Neutrophil (primary cell): Measurements from ENCODE around the gene CSRP3.

Experiments
- H3K27ac ChIP-seq: fragments of 200-600 bp; sonication (generic); 2 replicates; pipeline ENCODE4 v1.5.1; 2016; ENCODE audit warnings: mild to moderate bottlenecking, moderate library complexity
- H3K27me3 ChIP-seq: fragments of 200-600 bp; sonication (generic); 2 replicates; pipeline ENCODE4 v1.6.0; 2016; ENCODE audit warnings: mild to moderate bottlenecking
- H3K36me3 ChIP-seq: fragments of 200-600 bp; sonication (generic); 2 replicates; pipeline ENCODE4 v1.5.1; 2017
- H3K4me1 ChIP-seq, 2 experiments: fragments of 200-600 bp in 1 of 2; sonication (generic) in 1 of 2; 1 replicate in 1 of 2; 2 replicates in 1 of 2; pipeline versions ENCODE4 v1.5.1 to v1.6.1; 2013 to 2016; ENCODE audit warnings: low read depth in 1 of 2, low read length in 1 of 2, mild to moderate bottlenecking in 1 of 2, moderate library complexity in 1 of 2; ENCODE audit not compliant: control insufficient read depth in 1 of 2, insufficient read depth in 1 of 2
- H3K4me3 ChIP-seq, 2 experiments: fragments of 200-600 bp in 1 of 2; sonication (generic) in 1 of 2; 1 replicate in 1 of 2; 2 replicates in 1 of 2; pipeline ENCODE4 v1.5.1; 2013 to 2016; ENCODE audit warnings: low read depth in 1 of 2, low read length in 1 of 2, mild to moderate bottlenecking in 1 of 2, moderate library complexity in 1 of 2
- H3K9me3 ChIP-seq: fragments of 200-600 bp; sonication (generic); 2 replicates; pipeline ENCODE4 v1.5.1; 2016
- TF ChIP-seq, protein P1 (sequence below): fragments of 200-600 bp; sonication (generic); IDR thresholded peaks from 2 replicates; pipeline ENCODE4 v1.5.1; 2016; ENCODE audit warnings: antibody characterized with exemption

CSRP3 gene

DNA sequence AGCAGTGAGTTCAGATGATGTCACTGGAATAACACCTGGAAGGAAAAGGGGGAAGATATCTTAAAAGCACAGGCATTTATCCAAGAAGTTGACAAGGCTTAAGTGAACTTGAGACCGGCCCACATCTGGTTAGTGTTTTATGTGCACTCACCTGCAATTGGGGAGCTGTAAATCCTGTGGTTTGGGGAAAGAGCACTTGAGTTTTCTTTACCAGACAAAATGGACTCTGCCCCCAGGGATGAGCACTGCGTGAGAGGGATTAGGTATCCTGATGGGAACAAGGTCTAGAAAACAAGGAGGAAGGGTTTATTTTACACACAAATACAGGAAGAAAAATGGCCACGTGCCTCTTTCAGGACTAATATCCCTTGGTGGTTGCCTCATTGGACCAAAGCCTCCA, 23.8 kb upstream of the CSRP3 start:
- Histone ChIP-seq H3K36me3 (peaks cover 69% of the 10 kb centered on the region), H3K4me1 (no peaks in the 10 kb centered on the region), H3K27ac (no peak overlapping the region), H3K4me3 (no peak overlapping the region), H3K27me3 (no peaks in the 10 kb centered on the region), H3K9me3 (no peaks in the 10 kb centered on the region)
- TF ChIP-seq, protein P1, sequence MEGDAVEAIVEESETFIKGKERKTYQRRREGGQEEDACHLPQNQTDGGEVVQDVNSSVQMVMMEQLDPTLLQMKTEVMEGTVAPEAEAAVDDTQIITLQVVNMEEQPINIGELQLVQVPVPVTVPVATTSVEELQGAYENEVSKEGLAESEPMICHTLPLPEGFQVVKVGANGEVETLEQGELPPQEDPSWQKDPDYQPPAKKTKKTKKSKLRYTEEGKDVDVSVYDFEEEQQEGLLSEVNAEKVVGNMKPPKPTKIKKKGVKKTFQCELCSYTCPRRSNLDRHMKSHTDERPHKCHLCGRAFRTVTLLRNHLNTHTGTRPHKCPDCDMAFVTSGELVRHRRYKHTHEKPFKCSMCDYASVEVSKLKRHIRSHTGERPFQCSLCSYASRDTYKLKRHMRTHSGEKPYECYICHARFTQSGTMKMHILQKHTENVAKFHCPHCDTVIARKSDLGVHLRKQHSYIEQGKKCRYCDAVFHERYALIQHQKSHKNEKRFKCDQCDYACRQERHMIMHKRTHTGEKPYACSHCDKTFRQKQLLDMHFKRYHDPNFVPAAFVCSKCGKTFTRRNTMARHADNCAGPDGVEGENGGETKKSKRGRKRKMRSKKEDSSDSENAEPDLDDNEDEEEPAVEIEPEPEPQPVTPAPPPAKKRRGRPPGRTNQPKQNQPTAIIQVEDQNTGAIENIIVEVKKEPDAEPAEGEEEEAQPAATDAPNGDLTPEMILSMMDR = no peak

DNA sequence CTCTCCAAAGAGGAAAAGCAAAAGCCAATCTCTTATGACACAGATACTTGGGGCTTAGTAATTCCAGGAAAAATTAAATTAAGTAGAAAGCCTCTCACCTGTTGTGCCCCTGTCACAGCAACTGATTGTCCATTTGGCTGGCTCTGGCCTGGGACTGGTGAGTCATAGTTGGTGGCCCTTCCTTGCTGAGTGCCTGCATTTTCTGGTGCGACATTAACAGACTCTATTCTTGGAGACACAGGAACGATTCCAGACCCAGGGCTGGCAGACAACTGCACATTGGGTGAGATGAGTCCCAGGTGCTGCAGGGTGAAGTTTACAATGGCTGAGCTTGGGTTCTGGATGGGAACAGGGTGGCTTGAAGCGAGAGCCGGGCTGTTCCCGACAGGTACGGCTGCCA, 23.3 kb upstream of the CSRP3 start:
- Histone ChIP-seq H3K9me3 (no peaks in the 10 kb centered on the region), H3K4me3 (no peak overlapping the region), H3K36me3 (peaks cover 64% of the 10 kb centered on the region), H3K27ac (no peak overlapping the region), H3K27me3 (no peaks in the 10 kb centered on the region), H3K4me1 (no peaks in the 10 kb centered on the region)
- TF ChIP-seq, protein P1 = no peak

DNA sequence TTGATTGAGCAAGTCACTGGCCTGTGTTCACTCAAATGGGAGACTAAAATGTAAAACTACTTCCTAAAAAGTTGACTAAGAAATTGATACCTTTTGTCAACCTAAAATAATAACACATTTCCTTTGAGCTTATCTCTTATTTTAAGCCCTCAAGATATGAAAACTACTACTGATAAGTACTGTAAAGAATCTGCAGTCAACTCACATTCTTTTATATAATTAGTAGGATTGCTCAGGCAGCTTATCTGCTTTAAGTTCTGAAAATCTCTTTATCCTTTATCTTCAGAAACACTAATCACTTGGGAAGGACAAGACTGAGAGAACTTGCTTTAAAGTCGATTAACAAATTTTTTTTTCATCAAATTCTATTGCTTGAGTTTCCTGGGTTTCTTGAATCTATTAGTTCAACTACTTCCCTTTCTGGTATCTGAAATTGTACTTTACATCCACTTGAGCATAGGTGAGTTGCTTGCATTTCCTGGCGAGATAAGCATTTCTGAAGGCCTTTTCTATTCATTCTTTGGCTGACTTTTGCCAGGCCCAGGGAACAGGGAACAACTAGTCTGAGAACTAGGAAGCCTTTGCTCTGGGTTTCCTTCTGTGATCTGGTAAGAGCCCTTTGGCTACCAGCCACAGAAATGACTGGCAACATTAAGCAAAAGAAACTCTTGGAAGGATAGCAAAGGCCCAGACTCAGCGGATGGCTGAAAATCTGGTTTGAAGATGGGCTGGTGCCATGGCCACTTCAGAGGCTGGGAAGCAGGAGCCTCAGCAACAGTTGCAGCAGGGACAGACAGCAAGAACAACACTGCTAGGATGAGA, 19.3 kb upstream of the CSRP3 start:
- H3K36me3 ChIP-seq = peaks cover 31% of the 10 kb centered on the region
- H3K27me3 ChIP-seq = no peaks in the 10 kb centered on the region
- no peaks in the 10 kb centered on the region for H3K9me3 ChIP-seq
- H3K4me3 ChIP-seq = no peak overlapping the region
- no peaks in the 10 kb centered on the region for H3K4me1 ChIP-seq
- TF ChIP-seq, protein P1 = no peak
- H3K27ac ChIP-seq = no peak overlapping the region

DNA sequence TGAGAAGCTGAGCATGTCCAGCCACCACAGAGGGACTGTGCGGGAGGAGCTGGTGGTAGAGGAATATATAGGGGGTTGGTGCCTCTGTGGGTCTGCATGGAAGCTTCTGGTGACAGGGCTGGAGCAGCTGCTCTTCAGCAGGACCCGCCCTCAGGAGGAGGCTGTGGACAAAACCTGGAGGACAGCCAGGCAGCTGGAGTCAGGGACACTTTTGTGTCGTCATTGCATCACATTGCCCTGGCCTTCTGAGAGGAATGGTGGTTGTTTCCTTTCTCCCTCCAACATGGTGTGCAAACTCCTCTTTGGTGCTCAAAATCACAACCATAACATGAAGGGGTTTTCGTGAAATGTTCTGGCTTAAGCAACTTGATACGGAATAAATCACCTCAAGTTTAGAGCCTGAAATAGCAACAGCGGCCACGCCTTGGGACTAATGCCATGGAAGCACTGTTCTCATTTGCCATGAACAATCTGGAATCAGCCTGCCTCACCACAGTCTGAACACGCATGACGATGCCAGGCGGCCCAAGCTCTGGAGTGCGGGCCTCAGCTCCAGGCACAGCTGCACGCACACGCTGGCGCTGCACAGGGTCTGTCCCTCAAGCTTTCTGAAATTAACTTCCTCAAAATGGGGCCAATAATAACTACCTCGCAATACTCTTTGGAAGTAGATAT, 17.1 kb upstream of the CSRP3 start:
- Histone ChIP-seq H3K27me3 (no peaks in the 10 kb centered on the region), H3K4me1 (no peaks in the 10 kb centered on the region), H3K36me3 (peaks cover 9% of the 10 kb centered on the region), H3K27ac (no peak overlapping the region), H3K9me3 (no peaks in the 10 kb centered on the region), H3K4me3 (no peak overlapping the region)
- TF ChIP-seq, protein P1 = no peak

DNA sequence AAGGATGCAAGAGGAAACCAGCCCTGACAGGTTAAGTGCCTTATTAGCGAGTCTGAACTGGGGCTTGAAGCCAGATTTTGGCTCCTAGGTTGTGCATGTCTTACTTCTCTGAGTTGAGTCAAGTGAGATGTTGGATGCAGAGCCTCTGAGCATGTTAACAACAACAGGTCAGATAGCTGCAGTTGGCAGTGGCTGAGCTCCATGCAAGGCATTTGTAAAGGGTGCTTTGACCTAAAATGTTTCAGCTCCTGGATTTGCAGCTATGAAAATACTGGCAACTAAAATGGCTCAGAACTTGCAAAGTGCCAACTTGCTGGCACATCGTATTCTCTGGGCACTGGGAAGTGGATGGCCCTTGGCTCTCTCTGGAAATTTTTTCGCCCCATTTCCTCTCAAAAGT, 16.4 kb upstream of the CSRP3 start:
- Histone ChIP-seq H3K4me1 (no peaks in the 10 kb centered on the region), H3K27me3 (no peaks in the 10 kb centered on the region), H3K4me3 (no peak overlapping the region), H3K9me3 (no peaks in the 10 kb centered on the region), H3K36me3 (peaks cover 2% of the 10 kb centered on the region), H3K27ac (no peak overlapping the region)
- TF ChIP-seq, protein P1 = no peak
